Erythroblast (primary cell): Measurements from ENCODE around the gene ADPRS.

Source experiments
- GATA1 ChIP-seq: IDR thresholded peaks from 2 replicates; pipeline ENCODE4 v1.6.1; 2011; ENCODE audit warnings: low read depth, mild to moderate bottlenecking, control low read depth, low read length, moderate library complexity
- POLR2A ChIP-seq: IDR thresholded peaks from 2 replicates; pipeline ENCODE4 v1.6.1; 2011; ENCODE audit warnings: mild to moderate bottlenecking, low read length

DNA sequence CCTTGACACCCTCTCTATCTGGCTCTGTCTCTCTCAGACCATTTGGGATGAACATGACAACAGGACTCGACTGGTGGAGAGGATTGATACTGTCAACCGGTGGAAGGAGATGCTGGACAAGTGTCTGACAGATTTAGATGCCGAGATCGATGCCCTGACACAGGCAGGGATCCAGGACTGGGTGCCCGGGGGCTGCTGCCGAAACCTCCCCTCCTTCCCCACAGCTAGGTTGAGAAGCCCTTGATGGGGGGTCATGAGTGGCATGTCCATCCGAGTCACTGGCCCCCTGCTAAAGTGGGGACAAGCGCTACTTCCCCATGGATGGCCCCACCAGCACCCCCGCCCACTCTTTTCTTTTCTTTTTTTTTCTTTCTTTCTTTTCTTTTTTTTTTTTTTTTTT is 3.6 kb upstream of the ADPRS start:
- TF ChIP-seq POLR2A (no peak), GATA1 (no peak)
